Stimulated activated CD4-positive, alpha-beta T cell treated with anti-CD3 and anti-CD28 coated beads, Interleukin-4, amount 100 ng/mL, for 48 hours (primary cell): ENCODE results near the gene TRPV5.
"Not testable (repeated sequence)": the region's sequence is repeated elsewhere in the genome, so short reads cannot be mapped to it uniquely, and the experiment has no call there.

ENCODE experiments used
- DNase-seq, 2 donors: peaks; one replicate each; pipeline ENCODE4 v3.0.0-alpha.2; 2020; ENCODE audit warnings: low read depth in 2 of 2

The TRPV5 gene

DNA sequence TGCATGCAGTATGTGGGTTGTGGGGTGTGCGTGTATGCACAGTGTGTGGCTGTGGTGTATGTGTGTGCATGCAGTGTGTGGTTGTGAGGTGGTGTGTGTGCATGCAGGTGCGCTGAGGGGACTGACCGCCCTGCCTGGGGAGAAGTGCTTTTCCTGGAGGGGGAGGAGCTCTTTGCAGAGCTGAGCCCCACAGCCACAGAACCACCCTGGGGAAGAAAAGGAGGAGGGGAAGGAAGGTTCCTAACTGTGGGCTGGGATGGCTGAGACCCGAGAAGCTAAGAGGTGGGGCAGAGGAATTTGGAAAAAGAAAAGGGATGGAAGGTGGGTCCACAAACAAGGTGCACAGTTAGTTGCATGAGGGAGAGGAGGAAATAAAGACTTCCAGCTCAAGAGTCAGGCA, at the start of gene TRPV5:
Gene TRPV5, minus strand, starts transcription at position 123 of the 400 bp plus-strand sequence. CDS start 287 bp downstream, outside the sequence.
- no peak for DNase-seq

DNA sequence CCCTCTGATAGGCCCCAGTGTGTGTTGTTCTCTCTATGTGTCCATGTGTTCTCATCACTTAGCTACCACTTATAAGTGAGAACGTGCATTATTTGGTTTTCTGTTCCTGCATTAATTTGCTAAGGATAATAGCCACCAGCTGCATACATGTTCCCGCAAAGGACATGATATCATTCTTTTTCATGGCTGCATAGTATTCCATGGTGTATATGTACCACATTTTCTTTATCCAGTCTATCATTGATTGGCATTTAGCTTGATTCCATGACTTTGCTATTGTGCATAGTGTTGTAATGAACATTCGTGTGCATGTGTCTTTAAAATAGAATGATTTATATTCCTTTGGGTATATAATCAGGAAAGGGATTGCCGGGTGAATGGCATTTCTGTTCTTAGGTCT, 44.9 kb upstream of the TRPV5 start:
- not testable (repeated sequence) for DNase-seq

DNA sequence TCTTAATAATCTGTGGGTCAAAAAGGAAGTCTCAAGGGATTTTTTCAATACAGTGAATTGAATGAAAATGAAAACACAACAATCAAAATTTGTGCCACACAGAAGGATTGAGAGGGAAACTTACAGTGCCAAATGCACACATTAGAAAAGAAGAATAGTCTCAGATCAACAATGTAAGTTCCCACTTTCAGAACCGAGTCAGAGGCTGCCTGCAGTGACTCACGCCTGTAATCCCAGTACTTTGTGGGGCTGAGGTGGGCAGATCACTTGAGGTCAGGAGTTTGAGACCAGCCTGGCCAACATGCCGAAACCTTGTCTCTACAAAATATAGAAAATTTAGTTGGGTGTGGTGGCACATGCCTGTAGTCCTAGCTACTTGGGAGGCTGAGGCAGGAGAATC, 41.1 kb upstream of the TRPV5 start:
- DNase-seq, result no peak

DNA sequence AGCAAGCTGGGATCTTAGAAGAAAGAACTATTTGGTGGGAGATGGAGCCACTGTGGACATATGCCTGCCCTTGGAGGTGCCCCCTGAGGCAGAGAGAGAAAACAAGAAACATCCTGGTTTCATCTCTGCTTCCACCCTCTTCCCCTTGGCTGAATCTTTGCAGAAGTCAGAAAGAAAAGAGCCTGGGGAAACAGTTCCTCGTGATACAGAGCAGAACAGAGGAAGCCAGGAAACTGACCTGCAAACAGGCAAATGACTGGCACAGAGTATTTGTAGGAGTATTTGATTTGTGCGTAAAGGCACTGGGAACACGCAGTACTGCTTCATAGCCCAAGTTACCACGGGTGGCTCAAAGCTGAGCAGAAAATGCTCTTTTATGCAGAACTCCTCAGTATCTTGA, 35.6 kb upstream of the TRPV5 start:
- DNase-seq, result no peak

DNA sequence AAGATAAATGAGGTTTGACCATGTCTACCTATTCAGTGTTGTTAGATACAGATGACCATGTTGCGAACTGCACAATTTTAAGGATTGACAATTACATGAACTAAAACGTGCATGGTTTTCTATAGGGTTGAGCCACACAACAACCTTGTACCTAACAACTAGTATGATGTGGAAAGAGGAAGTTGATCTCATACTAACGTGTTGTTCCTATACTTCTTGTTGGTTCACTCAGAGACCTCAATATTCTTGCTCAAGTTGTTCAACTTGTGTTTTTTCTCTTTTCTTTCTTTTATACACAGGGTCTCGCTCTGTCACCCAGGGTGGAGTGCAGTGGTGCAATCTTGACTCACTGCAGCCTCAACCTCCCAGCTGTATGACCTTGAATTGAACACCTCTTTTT, 34.7 kb upstream of the TRPV5 start:
- no peak for DNase-seq

DNA sequence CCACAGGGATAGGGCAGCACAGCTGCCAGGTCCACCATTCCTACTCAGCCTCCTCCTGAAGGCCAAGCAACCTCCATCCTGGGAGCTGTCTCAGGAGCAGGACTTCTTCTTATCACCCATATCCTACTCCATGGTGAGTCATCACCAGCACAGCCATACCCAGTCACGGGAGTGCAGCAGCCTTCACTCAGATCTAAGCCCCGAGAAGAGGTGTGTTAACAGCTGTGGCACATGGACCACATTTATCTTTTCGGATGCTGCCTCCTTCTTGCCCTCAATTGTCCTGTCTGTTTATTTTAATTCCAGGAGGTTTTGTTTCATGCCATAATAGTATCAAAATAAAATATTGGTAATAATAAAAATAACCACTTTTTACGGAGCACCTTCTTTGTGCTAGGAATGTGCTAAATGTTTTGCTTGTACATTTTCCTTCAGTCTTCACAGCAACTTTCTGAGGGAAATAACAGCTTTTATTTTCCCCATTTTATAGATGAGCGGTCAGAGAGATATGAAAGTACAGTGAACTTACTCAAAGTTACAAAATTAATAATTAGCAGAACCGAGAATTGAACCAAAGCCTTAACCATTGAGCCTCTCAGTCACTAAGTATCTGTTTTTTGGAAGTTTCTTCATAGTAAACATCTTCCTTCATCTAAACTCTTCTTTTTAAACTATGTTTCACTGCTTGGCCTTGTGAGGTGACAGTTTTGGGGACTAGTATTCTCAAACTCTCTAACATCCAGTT, 31.1 kb upstream of the TRPV5 start:
- no peak for DNase-seq

DNA sequence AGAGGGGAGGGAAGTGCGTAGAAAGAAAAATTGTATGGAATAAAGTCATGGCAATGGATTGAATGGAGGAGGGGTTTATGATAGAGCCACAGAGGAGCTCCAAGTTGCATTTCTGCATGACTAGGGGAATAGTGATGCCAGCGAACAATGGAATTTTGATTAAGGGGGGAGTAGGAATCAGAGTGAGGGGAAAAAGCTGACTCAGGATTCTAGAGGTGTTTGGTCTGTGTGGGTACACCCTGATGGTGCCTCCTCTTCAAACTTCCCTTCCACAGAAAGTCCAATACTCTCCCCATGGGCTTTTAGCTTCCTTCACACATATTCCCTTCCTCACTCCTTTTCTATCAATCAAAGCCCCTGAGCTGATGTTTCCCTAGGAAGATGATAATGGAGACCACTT, 30.4 kb upstream of the TRPV5 start:
- DNase-seq, result no peak

DNA sequence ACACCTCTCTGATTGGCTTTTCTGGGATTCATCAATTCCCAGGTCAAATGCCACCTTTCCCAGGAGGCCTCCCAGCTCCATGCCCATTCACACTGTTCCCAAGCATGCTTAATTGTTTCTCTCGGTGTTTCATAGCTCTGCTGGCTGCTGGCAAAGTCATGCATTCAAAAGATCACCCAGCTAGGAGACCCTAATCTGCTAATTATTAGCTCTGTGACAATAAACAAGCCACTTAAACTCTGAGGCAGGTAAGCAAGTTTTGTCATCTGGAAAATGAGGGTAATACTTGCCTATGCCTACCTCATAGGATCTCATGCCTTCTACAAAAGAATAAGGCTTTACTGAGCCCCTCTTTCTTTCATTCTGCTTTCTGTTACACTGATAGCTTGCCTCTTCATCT, 29.4 kb upstream of the TRPV5 start:
- no peak for DNase-seq

DNA sequence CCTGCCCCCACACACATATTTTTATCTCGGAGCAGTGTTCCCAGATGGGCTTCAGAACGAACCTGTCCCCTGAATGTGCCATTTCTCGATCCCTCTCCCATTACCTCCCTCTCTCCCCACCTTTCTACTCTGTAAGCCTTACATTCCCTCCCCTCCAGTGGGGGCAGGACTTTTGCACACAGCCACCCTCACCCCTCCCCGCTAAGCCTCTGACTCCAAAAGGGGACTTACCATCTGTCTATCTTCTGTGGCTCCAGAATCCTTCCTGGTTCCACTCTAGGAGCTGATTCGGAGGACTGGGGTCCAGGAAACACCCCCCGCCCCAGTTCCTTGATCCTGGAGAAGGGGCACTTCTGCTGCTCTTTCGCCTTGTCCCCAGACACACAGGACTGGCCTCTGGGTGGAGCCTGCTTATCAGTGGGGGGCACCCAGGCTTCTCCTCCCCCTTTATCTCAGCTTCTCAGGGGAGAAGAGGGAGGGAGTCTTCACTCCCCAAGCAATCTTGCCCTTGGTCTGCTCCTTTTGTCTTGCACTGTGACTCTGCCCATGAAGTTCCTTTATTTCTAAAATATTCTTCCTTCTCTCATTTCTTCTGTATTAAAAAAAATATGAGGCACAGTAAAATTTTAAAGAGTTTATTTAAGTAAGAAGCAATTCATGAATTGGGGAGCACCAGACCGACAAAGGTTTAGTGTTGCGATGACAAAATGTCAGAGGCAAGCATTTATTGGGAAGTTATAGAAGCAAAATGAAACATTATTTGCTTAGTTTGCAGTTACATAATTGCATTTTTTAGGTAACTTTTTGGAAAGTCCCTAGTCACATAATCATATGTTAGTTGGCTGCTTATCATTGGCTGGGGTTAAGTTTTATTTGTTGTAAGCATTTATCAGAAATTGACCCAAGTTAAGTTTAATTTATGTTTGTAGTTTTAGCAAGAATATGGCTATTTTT, 28.7 kb upstream of the TRPV5 start, which contains the start of gene KEL:
Gene KEL, minus strand, starts transcription at position 391 of the 954 bp plus-strand sequence. Its CDS starts 157 bp downstream, at position 234.
- no peak for DNase-seq

DNA sequence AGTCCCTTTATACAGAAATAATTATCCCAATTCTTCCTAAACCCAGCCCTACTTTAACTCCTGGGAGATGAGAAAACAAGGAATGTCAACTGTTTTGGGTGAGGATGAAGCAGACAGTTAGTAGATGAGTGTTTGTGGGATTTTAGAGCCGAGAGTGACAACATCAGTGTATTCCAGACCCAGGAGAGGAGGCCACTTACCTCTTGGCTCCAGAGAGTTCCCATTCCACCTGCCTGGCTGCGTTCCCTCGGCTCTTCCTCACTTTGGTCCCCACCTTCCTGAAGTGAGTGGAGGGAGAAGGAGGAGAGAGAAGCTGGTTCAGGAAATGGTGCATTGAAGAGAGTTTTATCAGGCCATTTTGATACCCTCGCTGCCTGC, 28.0 kb upstream of the TRPV5 start:
- DNase-seq, result no peak

DNA sequence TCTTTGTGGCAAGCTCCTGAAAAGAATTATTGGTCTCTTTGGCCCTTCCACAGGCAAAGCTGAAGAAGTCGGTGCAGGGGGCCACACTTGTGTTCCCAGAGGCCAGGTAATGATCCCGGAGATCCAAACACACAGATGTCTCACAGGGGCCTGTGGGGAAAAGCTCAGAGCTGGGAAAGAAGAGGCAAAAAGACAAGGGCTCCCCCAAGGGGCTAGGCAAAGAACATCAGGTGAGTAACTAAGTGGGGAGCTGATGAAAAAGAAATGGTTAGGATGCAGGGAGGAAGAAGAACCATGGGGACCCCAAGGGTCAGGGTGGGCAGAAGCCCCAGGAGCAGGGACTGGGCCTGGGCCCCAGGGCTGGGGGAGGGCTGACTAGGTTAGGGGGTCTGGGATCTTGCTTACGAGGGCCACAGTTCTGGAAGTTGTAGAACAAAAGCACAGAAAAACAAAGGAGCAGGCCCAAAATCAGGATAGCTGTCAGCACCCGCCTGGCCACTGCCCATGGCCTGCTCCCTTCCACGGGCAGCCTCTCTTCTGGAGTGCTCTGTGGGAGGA, 27.5 kb upstream of the TRPV5 start:
- DNase-seq, result no peak

DNA sequence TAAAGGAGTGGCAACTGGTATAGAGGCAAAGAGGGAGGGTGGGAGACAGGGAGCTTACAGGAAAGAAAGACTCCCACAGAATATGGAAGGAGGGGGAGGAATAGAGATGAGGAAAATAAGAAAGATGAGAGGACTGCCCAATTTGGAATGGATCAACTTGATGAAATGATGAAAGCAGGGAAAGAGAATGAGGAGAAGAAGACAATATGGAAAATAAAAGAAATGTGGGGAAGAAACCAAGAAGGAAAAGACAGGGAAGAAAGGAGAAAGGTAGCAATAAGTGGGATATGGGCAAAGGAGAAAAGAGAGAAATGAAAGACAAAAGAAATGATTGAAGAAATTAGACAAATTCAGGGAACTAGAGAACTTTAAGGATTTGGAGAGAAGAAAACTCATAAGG, 25.7 kb upstream of the TRPV5 start:
- DNase-seq, result no peak

DNA sequence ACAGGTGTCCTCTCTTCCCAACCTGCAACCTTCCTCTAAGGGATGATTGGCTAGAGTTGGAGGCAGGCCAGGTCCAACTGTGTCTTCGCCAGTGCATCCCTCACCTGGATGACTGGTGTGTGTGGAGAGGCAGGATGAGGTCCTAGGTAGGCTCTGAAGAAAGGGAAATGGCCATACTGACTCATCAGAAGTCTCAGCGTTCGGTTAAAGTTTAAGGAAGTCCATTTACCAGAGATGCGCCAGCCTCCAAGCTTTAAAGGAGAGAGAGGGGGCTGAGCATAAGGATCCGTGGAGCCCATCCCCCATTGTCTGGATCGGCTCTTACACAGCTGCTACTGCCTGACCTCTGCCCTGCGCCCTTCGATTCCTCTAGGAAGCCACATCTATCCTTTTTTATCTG, 24.2 kb upstream of the TRPV5 start:
- no peak for DNase-seq

DNA sequence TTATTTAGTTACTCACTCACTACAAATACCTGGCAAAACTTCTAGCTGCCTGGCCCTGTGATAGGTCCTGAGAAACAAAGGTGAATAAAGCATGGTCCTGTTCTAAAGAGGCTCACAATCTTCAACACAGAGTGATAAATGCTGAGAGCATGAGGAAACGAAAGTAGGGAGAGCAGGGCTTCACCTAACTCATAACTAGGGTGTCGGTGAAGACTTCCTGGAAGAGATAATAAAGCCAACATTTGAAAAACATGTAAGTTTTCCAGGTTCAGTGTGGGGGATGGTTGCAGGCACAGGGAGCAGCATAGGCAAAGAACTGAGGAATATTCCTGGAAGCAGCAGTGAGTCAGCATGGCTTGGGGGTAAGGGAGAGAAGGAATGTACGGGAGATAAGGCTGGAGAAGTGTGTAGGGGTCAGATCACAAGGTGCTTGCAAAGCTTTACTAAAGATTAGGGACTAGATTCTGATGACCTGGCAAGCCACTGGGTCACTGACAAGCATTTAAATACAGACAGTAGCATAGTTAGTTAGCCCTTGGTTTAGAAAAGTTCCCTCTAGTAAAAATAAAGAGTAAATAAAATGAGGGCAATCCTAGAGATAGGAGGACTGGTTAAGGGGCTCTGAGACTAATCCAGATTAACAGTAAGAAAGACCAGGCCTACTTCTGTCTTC, 23.5 kb upstream of the TRPV5 start:
- DNase-seq, result no peak

DNA sequence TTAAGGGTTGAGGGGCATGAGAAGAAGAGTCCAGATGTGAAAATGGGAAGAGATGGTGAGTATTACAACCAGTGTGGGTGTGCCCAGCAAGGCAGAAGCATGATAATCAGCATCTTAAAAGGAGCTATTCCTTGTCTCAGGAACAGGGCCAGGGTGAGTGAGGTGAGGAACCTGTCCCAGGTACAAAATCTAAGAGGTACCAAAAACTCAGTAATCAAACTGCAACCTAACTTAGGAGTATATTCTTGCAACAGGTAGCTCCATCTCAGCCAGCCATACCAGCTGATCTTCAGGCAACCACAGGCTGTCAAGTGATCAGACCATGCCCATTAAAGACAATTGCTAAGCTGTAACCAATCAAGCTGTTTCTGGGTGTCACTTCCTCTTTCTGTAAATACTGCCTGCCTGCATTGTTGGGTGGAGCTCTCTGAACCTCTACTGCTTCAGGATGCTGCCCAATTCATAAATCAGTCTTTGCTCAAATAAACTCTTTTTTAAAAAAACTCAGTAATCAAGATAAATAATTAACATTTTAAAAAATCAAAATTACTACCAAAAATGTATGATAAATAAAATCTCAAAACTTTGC, 21.2 kb upstream of the TRPV5 start:
- no peak for DNase-seq

DNA sequence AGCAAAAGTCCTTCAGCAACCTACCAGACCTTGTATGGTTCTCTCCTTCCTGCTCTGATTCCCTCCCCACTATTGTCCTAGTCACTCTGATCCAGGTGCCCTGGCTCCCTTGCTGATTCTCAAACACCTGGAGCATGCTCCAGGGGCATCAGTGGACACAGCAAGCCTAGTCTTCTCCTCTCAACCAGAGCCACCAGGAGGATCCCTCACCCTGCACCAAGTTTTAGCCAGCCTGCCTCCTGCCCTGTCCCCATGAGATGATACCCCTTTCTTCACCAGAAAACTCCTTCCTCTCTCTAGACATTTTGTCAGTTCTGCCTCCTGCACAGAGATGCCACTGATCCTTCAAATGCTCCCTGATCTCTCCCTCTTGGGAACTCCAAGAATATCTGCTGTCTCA, 16.7 kb upstream of the TRPV5 start:
- no peak for DNase-seq

DNA sequence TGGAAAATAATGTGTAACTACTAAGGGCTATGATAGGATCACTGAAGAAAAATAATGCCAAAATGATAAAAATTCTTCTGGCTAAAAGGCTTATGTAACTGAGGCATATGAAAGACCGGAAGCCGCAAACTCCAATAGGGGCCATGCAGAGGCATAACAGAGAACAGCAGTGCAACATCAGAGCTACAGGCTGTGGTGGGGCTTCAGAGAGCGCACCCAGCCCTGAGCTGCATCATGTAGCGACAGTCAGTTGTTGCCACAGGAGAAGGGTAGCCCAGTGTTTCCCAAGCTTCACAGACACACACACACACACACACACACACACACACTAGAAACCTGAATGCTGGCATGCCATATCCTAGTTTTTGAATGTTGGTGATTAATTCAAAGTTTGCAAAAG, 15.1 kb upstream of the TRPV5 start:
- no peak for DNase-seq

DNA sequence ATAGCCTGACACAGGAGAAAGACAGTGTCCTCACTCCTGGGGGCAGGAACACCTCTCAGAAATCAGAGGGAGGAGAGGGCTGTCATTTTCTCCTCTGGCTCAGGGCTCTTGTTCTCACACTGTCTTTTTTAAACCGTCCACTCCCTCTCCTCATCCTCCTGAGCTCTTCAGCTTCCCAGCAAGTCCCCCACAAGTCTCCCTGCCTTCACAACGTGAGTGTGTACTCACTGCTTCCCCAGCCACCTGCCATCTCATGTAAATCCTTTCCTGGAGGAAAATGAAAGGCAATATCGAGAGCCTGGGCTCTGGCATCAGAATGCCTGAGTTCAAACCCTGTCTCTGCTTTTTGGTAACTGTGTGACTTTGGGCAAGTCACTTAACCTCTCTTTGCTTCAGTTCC, 11.5 kb upstream of the TRPV5 start:
- no peak for DNase-seq

DNA sequence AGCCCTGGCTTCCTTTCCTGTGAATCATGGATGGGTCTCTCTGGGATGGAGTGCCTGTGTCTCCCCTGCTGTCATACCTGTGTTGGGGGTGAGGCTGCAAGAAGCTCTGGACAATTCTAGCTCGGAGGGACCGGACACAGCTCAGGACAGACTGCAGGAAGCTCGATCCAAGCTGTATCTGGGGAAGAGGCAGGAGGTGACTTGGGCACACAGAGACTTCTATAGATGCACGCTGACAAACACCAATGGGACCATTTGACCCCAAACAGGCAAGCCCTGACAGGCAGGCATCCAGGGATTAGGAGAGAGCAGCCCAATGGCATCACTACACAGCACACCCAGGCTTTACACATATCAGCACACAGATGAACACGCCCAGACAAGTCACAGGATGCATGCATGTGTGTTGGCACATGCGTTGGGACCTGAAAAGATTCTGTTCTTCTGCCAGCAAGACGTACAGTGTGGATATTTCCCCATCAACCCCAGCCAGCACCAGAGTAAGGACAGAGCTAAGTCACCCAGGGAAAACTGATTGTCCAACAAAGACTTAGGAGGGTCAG, 10.2 kb upstream of the TRPV5 start:
- DNase-seq, result no peak

DNA sequence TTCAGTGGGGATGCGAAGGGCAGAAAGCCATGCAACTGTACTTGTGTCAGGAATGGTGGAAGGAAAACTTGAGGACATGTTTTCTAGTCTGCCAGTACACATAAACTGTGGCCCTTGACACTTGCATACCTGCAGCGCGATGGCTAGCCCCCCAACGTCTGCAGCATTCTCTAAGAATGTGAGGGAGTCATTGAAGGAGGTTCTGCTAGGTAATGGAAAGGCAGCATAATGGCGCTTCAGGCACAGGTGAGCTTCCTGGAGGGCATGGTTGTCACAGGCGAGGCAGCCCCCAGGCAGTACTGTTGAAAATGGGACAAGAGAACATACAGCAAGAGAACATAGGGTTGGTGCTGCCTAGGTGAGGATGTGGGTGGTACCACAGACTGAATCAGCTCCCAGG, 9.2 kb upstream of the TRPV5 start:
- DNase-seq, result no peak

DNA sequence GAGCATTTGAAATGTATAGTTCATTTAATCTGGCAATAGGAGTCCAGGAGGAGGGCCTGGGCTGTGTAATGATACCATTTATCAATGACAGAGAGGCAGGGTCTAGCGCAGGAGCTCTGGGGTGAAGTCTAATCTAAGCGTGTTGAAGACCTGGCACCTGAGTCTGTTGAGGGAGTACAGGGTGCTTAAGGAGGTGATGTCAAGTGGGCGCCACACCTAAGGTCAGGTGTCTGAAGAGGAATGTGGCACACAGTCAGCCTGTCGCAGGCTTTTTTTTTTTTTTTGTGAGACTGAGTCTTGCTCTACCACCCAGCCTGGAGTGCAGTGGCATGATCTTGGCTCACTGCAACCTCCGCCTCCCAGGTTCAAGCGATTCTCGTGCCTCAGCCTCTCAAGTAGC, 8.0 kb upstream of the TRPV5 start:
- DNase-seq, result no peak
